GM12873 (cell line): Measurements from ENCODE around the gene SCRT2.

Source experiments
- TF ChIP-seq, protein P1 (sequence below): IDR thresholded peaks from 2 replicates; pipeline ENCODE4 v1.5.1; 2012; ENCODE audit warnings: low read depth, mild to moderate bottlenecking, moderate library complexity, low read length, control low read depth; ENCODE audit not compliant: insufficient read depth; ENCODE audit errors: missing control alignments

Gene SCRT2

DNA sequence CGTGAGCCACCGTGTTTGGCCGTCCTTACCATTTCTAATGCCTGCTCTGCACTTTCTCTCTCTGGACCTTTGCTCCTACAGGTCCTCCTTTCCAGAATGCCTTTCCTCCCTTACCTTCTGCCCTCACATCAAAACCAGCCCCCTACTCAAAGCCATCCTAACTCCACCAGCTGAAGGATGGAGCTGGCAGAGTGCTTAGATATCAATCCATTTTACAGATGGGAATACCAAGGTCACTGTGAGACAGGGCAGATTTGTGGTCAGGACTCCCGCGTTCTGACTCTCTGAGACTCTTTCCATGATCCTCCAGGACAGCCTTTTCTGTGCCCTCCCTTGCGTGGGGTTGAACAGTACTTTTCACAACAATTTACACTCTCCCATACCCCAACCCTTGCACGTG lies 41.7 kb upstream of the SCRT2 start:
- TF ChIP-seq, protein P1, sequence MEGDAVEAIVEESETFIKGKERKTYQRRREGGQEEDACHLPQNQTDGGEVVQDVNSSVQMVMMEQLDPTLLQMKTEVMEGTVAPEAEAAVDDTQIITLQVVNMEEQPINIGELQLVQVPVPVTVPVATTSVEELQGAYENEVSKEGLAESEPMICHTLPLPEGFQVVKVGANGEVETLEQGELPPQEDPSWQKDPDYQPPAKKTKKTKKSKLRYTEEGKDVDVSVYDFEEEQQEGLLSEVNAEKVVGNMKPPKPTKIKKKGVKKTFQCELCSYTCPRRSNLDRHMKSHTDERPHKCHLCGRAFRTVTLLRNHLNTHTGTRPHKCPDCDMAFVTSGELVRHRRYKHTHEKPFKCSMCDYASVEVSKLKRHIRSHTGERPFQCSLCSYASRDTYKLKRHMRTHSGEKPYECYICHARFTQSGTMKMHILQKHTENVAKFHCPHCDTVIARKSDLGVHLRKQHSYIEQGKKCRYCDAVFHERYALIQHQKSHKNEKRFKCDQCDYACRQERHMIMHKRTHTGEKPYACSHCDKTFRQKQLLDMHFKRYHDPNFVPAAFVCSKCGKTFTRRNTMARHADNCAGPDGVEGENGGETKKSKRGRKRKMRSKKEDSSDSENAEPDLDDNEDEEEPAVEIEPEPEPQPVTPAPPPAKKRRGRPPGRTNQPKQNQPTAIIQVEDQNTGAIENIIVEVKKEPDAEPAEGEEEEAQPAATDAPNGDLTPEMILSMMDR = no peak

DNA sequence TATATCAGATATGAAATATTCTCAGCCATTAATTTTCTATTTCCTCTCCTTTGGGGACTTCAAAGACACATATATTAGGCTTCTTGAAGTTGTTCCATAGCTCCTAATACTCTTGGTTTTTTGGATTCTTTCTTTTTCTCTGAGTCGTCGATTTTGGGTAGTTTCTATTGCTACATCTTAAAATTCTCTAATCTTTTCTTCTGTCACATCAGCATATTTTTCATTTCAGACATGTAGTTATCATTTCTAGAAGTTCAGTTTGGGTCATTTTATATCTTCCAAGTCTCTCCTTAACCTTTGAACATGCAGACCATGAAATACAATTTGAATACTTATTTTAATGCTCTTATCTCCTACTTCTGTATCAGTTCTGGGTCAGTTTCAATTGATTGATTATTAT lies 38.9 kb upstream of the SCRT2 start:
- TF ChIP-seq, protein P1 = no peak

DNA sequence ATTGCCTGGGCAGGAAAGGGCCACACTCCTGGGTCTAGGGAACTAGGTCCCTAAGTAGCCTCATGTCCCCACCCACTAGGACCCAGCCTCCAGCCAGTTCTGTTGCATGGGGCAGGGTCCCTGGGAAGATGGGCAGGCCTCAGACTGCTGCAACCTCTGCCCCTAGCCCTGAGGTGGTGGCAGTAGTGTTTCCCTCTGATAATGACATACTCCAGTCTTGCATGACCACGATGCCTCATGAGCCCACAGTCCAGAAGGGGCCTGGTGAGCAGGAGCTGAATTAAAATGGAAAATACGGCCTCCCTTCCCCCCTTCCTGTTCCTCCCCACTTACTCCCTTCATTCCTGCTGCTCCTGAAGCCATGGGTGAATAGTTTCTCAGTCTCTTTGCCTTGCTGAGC lies 36.0 kb upstream of the SCRT2 start:
- TF ChIP-seq, protein P1 = no peak

DNA sequence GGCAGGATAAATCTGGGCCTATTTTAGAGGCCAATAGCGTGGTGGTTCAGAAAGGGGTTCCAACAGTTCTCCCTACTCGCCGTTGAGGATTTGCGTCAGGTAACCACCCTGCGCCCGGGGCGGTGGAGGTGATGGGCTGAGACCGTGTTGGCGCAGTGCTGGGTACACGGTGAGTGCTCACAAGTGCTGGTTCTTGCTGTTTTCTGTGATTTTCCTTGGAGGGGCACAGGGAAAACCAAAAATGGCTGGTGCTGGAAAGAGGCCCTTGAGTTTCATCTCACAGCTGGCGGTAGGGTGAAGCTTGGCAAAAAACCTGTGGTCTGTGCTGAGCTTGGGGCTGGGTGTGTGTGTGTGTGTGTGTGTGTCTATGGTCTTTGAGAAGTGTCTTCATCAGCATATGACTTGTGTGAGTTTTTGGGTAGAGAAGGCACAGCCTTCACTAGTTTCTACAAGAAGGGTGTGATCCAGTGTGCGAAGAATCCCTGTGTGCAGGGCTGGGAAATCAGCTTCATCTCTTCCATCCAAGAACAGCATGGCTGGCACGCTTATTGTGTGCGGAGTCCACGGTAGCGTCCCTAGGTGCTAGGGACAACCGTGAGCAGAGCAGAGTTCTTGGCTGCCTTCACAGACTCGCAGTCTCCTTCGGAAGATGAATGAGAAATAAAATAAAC lies 35.3 kb upstream of the SCRT2 start:
- TF ChIP-seq, protein P1 = no peak

DNA sequence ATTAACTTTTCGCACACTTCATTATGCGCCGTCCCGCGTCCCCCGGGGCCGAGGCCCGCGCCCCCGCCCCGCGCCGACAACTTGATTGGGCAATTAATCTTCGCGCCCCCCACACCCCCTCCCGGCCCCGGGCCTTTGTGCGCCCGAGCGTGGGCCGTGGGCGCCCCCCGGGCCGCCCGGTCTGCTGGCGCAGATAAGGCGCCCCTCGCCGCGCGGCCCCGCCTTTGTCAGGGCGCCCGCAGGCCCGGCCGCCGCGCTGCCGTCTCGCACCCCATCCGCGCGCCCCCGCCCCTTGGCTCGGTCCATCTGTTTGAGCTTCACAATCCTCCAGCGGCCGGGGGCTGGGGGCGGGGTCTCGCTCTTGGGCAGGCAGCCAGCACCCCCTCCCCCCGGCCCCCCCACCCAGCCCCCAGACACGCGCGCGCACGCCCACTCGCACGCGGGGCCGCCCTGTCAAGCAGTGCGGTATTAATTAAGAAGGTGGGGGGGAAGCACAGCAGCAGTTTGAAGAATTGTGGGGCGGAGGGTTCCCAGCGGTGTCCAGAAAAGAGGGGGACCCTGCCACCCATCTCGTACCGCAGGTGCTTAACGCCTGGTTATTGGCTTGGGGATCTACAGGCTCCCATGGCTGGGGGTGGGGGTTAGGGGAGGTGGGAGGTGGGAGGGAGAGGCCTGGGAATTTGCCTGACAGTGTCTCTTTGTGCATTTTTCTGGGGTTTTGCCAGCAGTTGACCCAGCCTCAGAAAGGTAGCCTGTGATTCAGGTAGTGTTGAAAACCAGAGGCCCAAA lies 34.6 kb upstream of the SCRT2 start:
- TF ChIP-seq, protein P1 = no peak

DNA sequence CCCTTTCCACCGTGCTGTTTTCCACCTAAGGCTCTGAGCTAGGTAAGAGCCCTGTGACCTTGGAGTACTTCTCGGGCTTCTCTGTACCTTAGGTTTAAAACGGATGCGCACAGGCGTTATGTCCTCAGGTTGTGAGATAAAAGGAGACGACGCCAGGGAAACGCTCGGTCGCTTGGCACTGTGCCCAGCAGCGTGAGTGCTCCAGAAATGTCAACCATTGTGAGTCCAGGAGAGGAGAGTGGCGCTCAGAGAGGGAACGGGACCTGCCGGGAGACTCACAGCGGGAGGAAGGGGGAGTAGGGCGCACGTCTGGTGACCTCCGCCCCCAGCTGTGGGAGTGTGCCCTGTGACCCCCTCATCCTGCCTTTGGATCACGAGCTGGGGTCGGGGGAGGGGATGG lies 33.8 kb upstream of the SCRT2 start:
- TF ChIP-seq, protein P1 = no peak

DNA sequence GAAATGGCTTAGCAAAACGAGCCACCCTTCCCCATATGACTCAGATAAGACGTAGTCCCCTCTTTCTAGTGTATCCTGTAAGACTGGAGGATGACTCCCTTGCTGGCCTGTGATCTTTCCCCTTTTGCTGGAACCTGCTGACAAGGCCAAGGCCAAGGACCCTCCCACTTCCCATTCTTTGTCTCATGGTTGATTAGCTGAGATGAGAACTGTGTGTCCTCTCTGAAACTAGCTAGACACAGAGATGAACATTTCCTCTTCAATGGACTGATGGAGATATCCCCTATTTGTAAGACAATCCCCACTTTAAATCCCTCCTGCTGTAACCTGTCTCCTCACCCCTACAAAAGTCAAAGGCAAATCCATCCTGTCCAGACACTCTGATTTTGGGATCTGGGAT lies 33.4 kb upstream of the SCRT2 start:
- TF ChIP-seq, protein P1 = no peak
